Left lung (tissue), 10 donors: Measurements from ENCODE around the gene PKNOX2. TPM values are rescaled to one million over a fixed set of nuclear protein-coding genes. Genes with fewer than 3 reads are reported as not detected.
A peak's percentile ranks its signal among the peaks of the same experiment; 100 is the strongest.

Experiments
- ATAC-seq: fragments of 200-7000 bp; cut with Tn5 transposase; one replicate; pipeline ENCODE4 v1.9.1; 2020; ENCODE audit warnings: moderate library complexity
- DNase-seq, 4 donors: peaks; one replicate each; pipeline ENCODE4 v3.0.0-alpha.2; 2013 to 2020
- H3K27ac ChIP-seq, 2 donors: fragments of 200-600 bp; sonication (generic) in 1 of 2; one replicate each; pipeline versions ENCODE4 v1.5.0 to v1.8.0; 2020 to 2021
- H3K27me3 ChIP-seq, 2 donors: fragments of 200-600 bp; sonication (generic) in 1 of 2; one replicate each; pipeline versions ENCODE4 v1.5.0 to v1.8.0; 2020 to 2021
- H3K36me3 ChIP-seq, 2 donors: fragments of 200-600 bp; sonication (generic) in 1 of 2; one replicate each; pipeline versions ENCODE4 v1.5.0 to v1.8.0; 2020 to 2021
- H3K4me1 ChIP-seq, 2 donors: fragments of 200-600 bp; one replicate each; pipeline ENCODE4 v1.8.0; 2021
- H3K4me3 ChIP-seq, 2 donors: fragments of 200-600 bp; sonication (generic) in 1 of 2; one replicate each; pipeline versions ENCODE4 v1.5.0 to v1.8.0; 2020 to 2021; ENCODE audit warnings: mild to moderate bottlenecking in 1 of 2
- H3K9me3 ChIP-seq, 2 donors: fragments of 200-600 bp; sonication (generic) in 1 of 2; one replicate each; pipeline versions ENCODE4 v1.5.0 to v1.8.0; 2020 to 2021
- CTCF ChIP-seq, 2 donors: fragments of 200-600 bp; sonication (generic) in 1 of 2; IDR thresholded peaks; one replicate each; pipeline versions ENCODE4 v1.5.0 to v1.8.0; 2021; ENCODE audit warnings: antibody characterized with exemption in 2 of 2
- intact Hi-C, 2 donors: fragments of 100-400 bp; cut with DNase I; formaldehyde crosslinking; loops; one replicate each; pipeline versions ENCODE4 v1.11.2 to v1.14.2; 2022
- polyA plus RNA-seq, 6 donors: library from polyadenylated mRNA; unstranded; fragments of 120-200 nt; gene quantifications; one replicate each; pipeline ENCODE4 v1.2.1, GENCODE V29; 2013; ENCODE audit not compliant: insufficient read length in 6 of 6
- total RNA-seq, 2 donors: library from RNA; stranded (reverse); fragmentation: NEBNext Ultra II Directional; extraction: Animal tissue kit (Norgen Biotek cat#: 25700); gene quantifications; one replicate each; pipeline ENCODE4 v1.2.1, GENCODE V29; 2021
- donor health status: DM: no; HTN: yes; CAD: no.
- donor health status: DM: no; HTN: no; CAD: no.

PKNOX2 gene
- total and polyA plus RNA-seq, 8 donors: 6.7 to 18.9 (median 16.7) TPM

DNA sequence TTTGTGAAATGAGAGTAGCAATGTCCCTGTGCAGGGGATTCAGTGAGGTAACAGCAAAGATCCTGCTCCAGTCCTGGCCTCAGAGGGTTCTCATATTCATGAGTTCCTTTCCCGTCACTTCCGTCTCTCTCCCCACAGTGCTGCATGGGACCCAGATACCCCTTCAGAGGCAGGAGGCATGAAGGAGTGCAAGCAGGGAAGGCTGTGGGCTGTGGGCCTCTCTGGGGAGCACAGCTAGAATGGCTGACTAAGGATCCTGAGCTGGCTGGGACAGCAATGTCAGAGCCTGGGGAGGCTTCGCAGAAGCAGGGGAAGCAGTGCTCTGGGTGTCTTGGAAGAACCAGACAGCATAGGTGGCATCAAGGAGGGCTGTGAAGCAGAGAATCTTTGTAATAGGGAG, 13.0 kb downstream of the PKNOX2 start:
- Histone ChIP-seq H3K36me3 (no peaks in the 10 kb centered on the region), H3K4me3 (no peak overlapping the region), H3K4me1 (no peaks in the 10 kb centered on the region), H3K9me3 (no peaks in the 10 kb centered on the region), H3K27ac (no peak overlapping the region), H3K27me3 (peaks cover 0 to 40% of the 10 kb centered on the region in 2 donors)
- DNase-seq: no peak
- intact Hi-C loops: no loop called here
- no peak for ATAC-seq
- no peak for TF ChIP-seq CTCF (IDR thresholded peaks at IDR 0.05)

GRCh38 chr11:125179346-125179745, 14.8 kb downstream of the PKNOX2 start:
- H3K4me1 ChIP-seq: no peaks in the 10 kb centered on the region
- no peak overlapping the region for H3K4me3 ChIP-seq
- H3K36me3 ChIP-seq: no peaks in the 10 kb centered on the region
- no peak for TF ChIP-seq CTCF (IDR thresholded peaks at IDR 0.05)
- ATAC-seq: no peak
- H3K27me3 ChIP-seq: peaks cover 0 to 32% of the 10 kb centered on the region in 2 donors
- no peaks in the 10 kb centered on the region for H3K9me3 ChIP-seq
- DNase-seq: no peak
- no peak overlapping the region for H3K27ac ChIP-seq
- intact Hi-C loops: no loop called here

- DNase-seq: no peak
- no peak overlapping the region for H3K4me3 ChIP-seq
- TF ChIP-seq CTCF (IDR thresholded peaks at IDR 0.05): no peak
- H3K36me3 ChIP-seq: no peaks in the 10 kb centered on the region
- no peaks in the 10 kb centered on the region for H3K4me1 ChIP-seq
- H3K27me3 ChIP-seq: peaks cover 0 to 37% of the 10 kb centered on the region in 2 donors
- ATAC-seq: no peak
- H3K27ac ChIP-seq: no peak overlapping the region
- no peaks in the 10 kb centered on the region for H3K9me3 ChIP-seq
- intact Hi-C loops: no loop called here
These were observed 15.3 kb downstream of the PKNOX2 start for GRCh38 chr11:125179895-125180294.

DNA sequence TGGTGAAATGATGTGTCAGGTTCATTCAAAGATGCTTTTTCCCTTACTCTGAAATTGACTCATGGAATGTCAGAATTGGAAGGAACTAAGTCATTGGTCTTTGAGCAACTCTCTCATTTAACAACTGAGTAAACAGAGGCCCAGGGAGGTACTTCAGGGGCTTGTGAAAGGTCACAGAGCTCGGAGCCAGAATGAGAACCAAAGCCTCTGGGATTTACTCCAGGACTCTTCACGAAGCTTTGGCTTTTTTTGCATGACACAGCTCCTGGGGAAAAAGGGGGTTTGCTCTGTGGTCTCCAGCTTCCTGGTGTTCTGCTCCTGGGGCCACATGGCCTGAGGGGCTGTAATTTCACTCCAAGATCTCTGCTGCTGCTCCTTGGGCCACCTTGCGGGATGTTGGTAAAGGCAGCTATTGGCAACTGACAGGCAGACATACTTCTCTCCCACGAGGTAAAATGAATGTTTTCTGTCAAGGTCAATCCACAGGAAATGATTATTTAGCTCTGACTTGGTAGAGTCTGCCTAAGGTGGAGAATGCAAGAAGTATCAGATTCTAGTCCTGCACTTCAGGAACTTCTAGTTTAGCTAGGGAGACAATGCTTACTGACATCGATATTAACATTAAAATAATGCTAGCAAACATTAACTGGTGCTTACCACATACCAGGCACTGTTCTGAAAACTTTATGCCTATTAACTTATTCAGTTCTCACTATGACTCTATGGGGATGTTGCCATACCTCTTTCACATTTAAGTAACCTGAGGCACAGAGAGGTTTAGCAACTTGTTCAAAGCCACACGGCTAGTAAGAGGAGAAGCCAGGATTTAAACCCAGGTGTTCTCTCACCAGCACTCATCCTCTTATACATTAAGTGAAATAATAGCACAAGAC, 16.1 kb downstream of the PKNOX2 start:
- no peak overlapping the region for H3K4me3 ChIP-seq
- intact Hi-C loops: no loop called here
- H3K27me3 ChIP-seq: peaks cover 0 to 34% of the 10 kb centered on the region in 2 donors
- TF ChIP-seq CTCF (IDR thresholded peaks at IDR 0.05): no peak
- no peaks in the 10 kb centered on the region for H3K9me3 ChIP-seq
- no peaks in the 10 kb centered on the region for H3K36me3 ChIP-seq
- H3K4me1 ChIP-seq: no peaks in the 10 kb centered on the region
- ATAC-seq: peak; percentile 36
- H3K27ac ChIP-seq: no peak overlapping the region
- DNase-seq: no peak

- Histone ChIP-seq H3K9me3 (peaks cover 0 to 8% of the 10 kb centered on the region in 2 donors), H3K36me3 (no peaks in the 10 kb centered on the region), H3K4me1 (no peaks in the 10 kb centered on the region), H3K4me3 (no peak overlapping the region), H3K27ac (no peak overlapping the region), H3K27me3 (peaks cover 0 to 16% of the 10 kb centered on the region in 2 donors)
- TF ChIP-seq CTCF (IDR thresholded peaks at IDR 0.05): no peak
- intact Hi-C loops: no loop called here
- DNase-seq: no peak
- no peak for ATAC-seq
These were observed 18.0 kb downstream of the PKNOX2 start for GRCh38 chr11:125182573-125182972.
